Mesothelial cell of epicardium (in vitro differentiated cells): ENCODE measurements around the gene COX8A. TPM values are rescaled to one million over a fixed set of nuclear protein-coding genes. Genes with fewer than 3 reads are reported as not detected.

ENCODE experiments used
- DNase-seq, 2 experiments: peaks; one replicate each; pipeline ENCODE4 v3.0.0; 2021; ENCODE audit warnings: low spot score in 2 of 2; ENCODE audit not compliant: unreplicated experiment in 2 of 2
- H3K27ac Mint-ChIP-seq: 2 replicates; pipeline ENCODE4 v1.8.0; 2021; ENCODE audit warnings: mixed read lengths
- H3K27me3 Mint-ChIP-seq: 2 replicates; pipeline ENCODE4 v1.8.0; 2021; ENCODE audit warnings: low read depth, mixed read lengths
- H3K36me3 Mint-ChIP-seq: 2 replicates; pipeline ENCODE4 v1.8.0; 2021; ENCODE audit warnings: mixed read lengths
- H3K4me1 Mint-ChIP-seq: 2 replicates; pipeline ENCODE4 v1.8.0; 2021; ENCODE audit warnings: mixed read lengths
- H3K4me3 Mint-ChIP-seq: 2 replicates; pipeline ENCODE4 v1.8.0; 2021; ENCODE audit warnings: mild to moderate bottlenecking, moderate library complexity, mixed read lengths
- H3K9me3 Mint-ChIP-seq: 2 replicates; pipeline ENCODE4 v1.8.0; 2021; ENCODE audit warnings: mixed read lengths
- total RNA-seq: library from RNA; stranded (reverse); gene quantifications from 3 replicates; pipeline ENCODE4 v1.2.1, GENCODE V29; 2021
- TF ChIP-seq, protein P1 (sequence below): fragments of 200-600 bp; sonication (generic); IDR thresholded peaks from one replicate; pipeline ENCODE4 v1.5.0; 2021; ENCODE audit warnings: antibody characterized with exemption; ENCODE audit not compliant: unreplicated experiment

The COX8A gene
- total RNA-seq, 1 donor from 2014 or later, result 177 TPM

DNA sequence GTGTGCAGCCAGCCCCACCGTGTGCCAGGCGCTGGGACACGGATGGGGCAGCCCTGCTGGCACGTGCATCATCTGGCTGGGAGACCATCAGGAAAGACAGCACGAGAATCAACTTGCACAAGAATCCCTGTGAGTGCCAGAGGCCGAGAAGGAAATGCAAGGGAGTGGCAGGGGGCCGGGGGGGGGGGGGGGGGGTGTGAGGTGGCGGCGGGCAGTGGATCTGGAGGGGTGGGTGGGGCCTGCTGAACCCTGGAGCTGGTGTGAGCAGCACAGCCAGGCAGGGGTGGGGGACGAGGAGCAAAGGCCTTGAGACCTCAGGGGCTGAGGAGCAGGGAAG, 47.3 kb downstream of the COX8A start:
- Mint-ChIP-seq H3K36me3 (no peaks in the 10 kb centered on the region), H3K4me1 (peaks cover 31% of the 10 kb centered on the region), H3K4me3 (no peak overlapping the region), H3K27ac (no peak overlapping the region), H3K27me3 (peaks cover 2% of the 10 kb centered on the region), H3K9me3 (no peaks in the 10 kb centered on the region)
- TF ChIP-seq, protein P1, sequence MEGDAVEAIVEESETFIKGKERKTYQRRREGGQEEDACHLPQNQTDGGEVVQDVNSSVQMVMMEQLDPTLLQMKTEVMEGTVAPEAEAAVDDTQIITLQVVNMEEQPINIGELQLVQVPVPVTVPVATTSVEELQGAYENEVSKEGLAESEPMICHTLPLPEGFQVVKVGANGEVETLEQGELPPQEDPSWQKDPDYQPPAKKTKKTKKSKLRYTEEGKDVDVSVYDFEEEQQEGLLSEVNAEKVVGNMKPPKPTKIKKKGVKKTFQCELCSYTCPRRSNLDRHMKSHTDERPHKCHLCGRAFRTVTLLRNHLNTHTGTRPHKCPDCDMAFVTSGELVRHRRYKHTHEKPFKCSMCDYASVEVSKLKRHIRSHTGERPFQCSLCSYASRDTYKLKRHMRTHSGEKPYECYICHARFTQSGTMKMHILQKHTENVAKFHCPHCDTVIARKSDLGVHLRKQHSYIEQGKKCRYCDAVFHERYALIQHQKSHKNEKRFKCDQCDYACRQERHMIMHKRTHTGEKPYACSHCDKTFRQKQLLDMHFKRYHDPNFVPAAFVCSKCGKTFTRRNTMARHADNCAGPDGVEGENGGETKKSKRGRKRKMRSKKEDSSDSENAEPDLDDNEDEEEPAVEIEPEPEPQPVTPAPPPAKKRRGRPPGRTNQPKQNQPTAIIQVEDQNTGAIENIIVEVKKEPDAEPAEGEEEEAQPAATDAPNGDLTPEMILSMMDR, result no peak
- DNase-seq, result no peak

DNA sequence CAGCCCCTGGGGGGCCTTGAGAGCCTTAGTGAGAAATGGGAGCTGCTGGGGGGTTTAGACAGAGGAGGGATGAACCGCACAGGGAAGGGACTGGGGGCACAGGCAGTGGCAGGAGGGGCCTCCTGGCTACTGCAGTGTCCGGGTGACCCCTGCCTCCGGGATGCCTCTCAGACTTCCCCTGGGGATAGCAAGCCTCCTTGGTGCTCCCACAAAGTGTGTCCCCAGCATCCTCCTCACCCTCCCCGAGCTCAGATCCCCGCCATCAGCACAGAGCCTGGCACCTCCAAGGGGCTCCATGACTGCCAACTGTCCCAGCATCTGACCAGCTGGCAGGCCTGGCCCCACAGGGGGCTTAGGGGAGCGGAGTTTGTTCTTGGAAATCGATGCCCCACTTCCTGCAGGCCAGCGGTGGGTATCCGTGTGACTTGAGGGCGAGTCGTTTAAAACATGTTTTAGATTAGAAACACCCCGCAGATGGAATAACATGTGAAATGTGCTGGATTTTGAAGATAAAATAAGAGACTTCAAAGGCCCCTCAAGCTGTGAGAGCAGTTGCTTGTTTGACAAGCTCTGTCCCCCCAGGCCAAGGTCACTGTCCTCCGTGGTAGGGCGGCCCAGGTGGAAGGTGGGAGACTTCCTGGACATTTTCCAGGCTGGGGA, 47.8 kb downstream of the COX8A start:
- H3K4me3 Mint-ChIP-seq, result no peak overlapping the region

DNA sequence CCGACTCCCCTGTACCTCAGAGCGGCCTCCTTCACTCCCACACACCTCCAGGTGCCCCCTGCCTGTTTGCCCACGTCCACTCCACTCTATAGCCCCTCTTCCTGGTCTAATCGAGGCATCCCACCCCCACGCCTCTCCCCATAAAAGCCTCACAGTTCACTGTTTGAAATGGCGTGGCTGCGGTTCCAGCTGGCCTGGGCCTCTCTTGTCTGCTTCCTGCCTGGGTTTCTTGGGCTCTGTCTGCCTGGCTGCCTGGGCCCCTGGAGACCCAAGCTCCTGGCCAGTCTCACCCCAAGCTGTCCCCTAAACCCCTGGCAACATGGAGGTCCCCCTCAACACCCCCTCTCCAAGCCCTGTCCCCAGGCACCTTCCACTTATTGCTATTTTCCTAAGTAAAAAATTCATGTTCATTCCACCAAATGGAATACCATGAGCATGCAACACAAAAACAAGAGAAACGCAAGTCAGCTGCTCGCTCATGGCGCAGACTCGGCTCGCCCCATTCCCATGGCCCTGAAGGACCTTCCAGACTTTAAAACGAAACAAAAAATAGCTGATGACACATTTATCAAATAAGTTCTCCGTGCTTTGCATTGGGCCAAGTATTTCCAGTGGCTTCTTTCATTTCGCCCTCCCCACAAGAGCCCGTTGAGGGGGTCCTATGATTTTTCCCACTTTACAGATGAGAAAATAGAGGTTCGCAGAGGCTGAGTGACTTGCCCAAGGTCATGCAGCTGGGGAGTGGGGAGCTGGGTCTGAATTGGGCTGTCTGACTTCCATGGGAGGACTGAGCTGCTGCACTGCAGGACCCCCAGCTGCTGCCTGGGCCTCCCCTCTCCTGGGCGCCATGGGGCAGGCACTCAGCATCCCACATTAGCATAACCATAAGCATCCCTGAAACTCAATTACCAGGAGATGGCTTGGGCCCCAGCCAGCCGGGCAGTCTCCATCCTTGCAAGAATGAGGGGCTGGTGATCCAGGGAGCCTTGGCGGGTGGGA, 49.6 kb downstream of the COX8A start:
- Mint-ChIP-seq H3K36me3 (no peaks in the 10 kb centered on the region), H3K27ac (peak overlapping the region; percentile 61), H3K4me1 (peaks cover 44% of the 10 kb centered on the region), H3K27me3 (peaks cover 2% of the 10 kb centered on the region), H3K9me3 (no peaks in the 10 kb centered on the region), H3K4me3 (no peak overlapping the region)
- no peak for DNase-seq
- TF ChIP-seq, protein P1, result no peak

More for the DNA sequence above, 47.8 kb downstream of the COX8A start:
- no peak for DNase-seq
- Mint-ChIP-seq H3K9me3 (no peaks in the 10 kb centered on the region), H3K4me1 (peaks cover 36% of the 10 kb centered on the region), H3K36me3 (no peaks in the 10 kb centered on the region), H3K27ac (no peak overlapping the region), H3K27me3 (peaks cover 2% of the 10 kb centered on the region)
- TF ChIP-seq, protein P1, result no peak

DNA sequence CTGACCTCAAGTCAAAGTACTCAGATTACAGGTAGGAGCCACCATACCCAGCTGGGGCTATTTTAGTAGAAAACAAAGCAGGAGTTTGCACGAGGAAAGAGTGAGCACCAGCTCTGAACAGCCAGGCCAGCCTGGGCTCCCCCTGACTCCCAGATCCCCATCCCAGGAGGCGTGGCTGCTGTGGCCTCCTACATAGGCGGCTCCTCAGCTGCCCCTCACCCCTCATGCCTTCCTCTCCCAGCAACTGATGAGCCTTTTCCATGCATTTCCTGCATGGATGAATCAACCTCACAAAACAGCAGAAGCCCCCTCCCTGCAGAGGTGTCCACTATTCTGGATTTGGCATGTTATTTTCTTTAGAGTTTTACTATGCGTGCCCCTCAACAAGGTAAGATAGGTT, 50.8 kb downstream of the COX8A start:
- Mint-ChIP-seq H3K36me3 (no peaks in the 10 kb centered on the region), H3K4me3 (no peak overlapping the region), H3K4me1 (peaks cover 54% of the 10 kb centered on the region), H3K27me3 (no peaks in the 10 kb centered on the region), H3K9me3 (no peaks in the 10 kb centered on the region), H3K27ac (peak overlapping the region; percentile 23)
- no peak for DNase-seq
- TF ChIP-seq, protein P1, result no peak

Other genes with a start within 250 kb of the COX8A start
- 56.8 to 62.1 TPM (median 58.5 TPM) in 3 replicates for gene ZFTA, start 205.8 kb upstream of the COX8A start, total RNA-seq
- gene SPINDOC, start 161.2 kb upstream of the COX8A start, total RNA-seq, result 55.5 to 63.7 TPM (median 60.1 TPM) in 3 replicates
- gene MARK2, start 135.5 kb upstream of the COX8A start, total RNA-seq, result 48.8 to 51.5 TPM (median 51.2 TPM) in 3 replicates
- 28.6 to 33.7 TPM (median 30.6 TPM) in 3 replicates for gene RCOR2, start 57.5 kb upstream of the COX8A start, total RNA-seq
- 50.7 to 53.7 TPM (median 51.4 TPM) in 3 replicates for gene NAA40, start 35.6 kb upstream of the COX8A start, total RNA-seq
- 98.0 to 99.7 TPM (median 98.7 TPM) in 3 replicates for gene OTUB1, start 11.8 kb downstream of the COX8A start, total RNA-seq
- gene FLRT1, start 61.3 kb downstream of the COX8A start, total RNA-seq, result 7.1 to 7.9 TPM (median 7.3 TPM) in 3 replicates
- 39.0 to 44.0 TPM (median 39.4 TPM) in 3 replicates for gene MACROD1, start 191.5 kb downstream of the COX8A start, total RNA-seq
- 127 to 133 TPM (median 131 TPM) in 3 replicates for gene STIP1, start 211.6 kb downstream of the COX8A start, total RNA-seq
- 4.8 to 8.4 TPM (median 5.9 TPM) in 3 replicates for gene FERMT3, start 232.1 kb downstream of the COX8A start, total RNA-seq